ENCODE data around the gene TMUB1. TPM values are rescaled to one million over a fixed set of nuclear protein-coding genes. Genes with fewer than 3 reads are reported as not detected.

The TMUB1 gene
- total RNA-seq, 1 donor from 2014 or later = 40.3 TPM

- Histone ChIP-seq H3K27me3 (no peaks in the 10 kb centered on the region), H3K27ac (peak within 1 kb of the TSS; percentile 99), H3K4me1 (peaks cover 50% of the 10 kb centered on the region), H3K36me3 (no peaks in the 10 kb centered on the region), H3K4me3 (peak within 1 kb of the TSS; percentile 87 to 91), H3K9me3 (no peaks in the 10 kb centered on the region)
- DNase-seq (ENCODE audit: extremely low spot score in 2 of 2) = no peak
- intact Hi-C loops (cut with DNase I) = loop anchor here (10.0 kb wide), 1 partner anchor 177 kb away; the partner anchor contains the start of gene CHPF2
- no peak for TF ChIP-seq POLR2A (IDR thresholded peaks at IDR 0.05)
- no peak for TF ChIP-seq CTCF (IDR thresholded peaks at IDR 0.05)
- no peak for TF ChIP-seq POLR2AphosphoS5 (IDR thresholded peaks at IDR 0.05; ENCODE audit: insufficient read depth in 1 of 2, low read depth in 1 of 2)
Observed at GRCh38 chr7:151057506-151057988, 25.7 kb downstream of the TMUB1 start, which contains the start of gene CDK5. Gene CDK5, minus strand, starts transcription at chr7:151057897. Its CDS starts 49 bp downstream, at chr7:151057848.

- no peak for DNase-seq (ENCODE audit: extremely low spot score in 2 of 2)
- H3K4me1 ChIP-seq = peaks cover 44% of the 10 kb centered on the region
- no peaks in the 10 kb centered on the region for H3K36me3 ChIP-seq
- H3K4me3 ChIP-seq = peak overlapping the region; percentile 87 to 91
- TF ChIP-seq CTCF (IDR thresholded peaks at IDR 0.05) (no peak), POLR2A (IDR thresholded peaks at IDR 0.05) (no peak), POLR2AphosphoS5 (IDR thresholded peaks at IDR 0.05; ENCODE audit: insufficient read depth in 1 of 2, low read depth in 1 of 2) (no peak)
- no peaks in the 10 kb centered on the region for H3K9me3 ChIP-seq
- no peaks in the 10 kb centered on the region for H3K27me3 ChIP-seq
- peak overlapping the region; percentile 99 for H3K27ac ChIP-seq
- intact Hi-C loops (cut with DNase I) = loop anchor here (10.0 kb wide), 1 partner anchor 178 kb away; the partner anchor contains the start of gene CHPF2
Observed at GRCh38 chr7:151056666-151057505, 26.4 kb downstream of the TMUB1 start.

GRCh38 chr7:151056283-151056665 lies 27.0 kb downstream of the TMUB1 start:
- TF ChIP-seq CTCF (IDR thresholded peaks at IDR 0.05) (no peak), POLR2A (IDR thresholded peaks at IDR 0.05) (no peak), POLR2AphosphoS5 (IDR thresholded peaks at IDR 0.05; ENCODE audit: insufficient read depth in 1 of 2, low read depth in 1 of 2) (no peak)

GRCh38 chr7:151053751-151054150 lies 29.5 kb downstream of the TMUB1 start:
- Histone ChIP-seq H3K4me3 (no peak overlapping the region), H3K4me1 (peaks cover 30% of the 10 kb centered on the region), H3K36me3 (no peaks in the 10 kb centered on the region), H3K9me3 (no peaks in the 10 kb centered on the region), H3K27me3 (no peaks in the 10 kb centered on the region), H3K27ac (no peak overlapping the region)
- no peak for DNase-seq (ENCODE audit: extremely low spot score in 2 of 2)
- intact Hi-C loops (cut with DNase I) = loop anchor here (10.0 kb wide), 1 partner anchor 181 kb away; the partner anchor contains the start of gene CHPF2
- TF ChIP-seq POLR2AphosphoS5 (IDR thresholded peaks at IDR 0.05; ENCODE audit: insufficient read depth in 1 of 2, low read depth in 1 of 2) (no peak), CTCF (IDR thresholded peaks at IDR 0.05) (no peak), POLR2A (IDR thresholded peaks at IDR 0.05) (no peak)

More at GRCh38 chr7:151056283-151056665, 27.0 kb downstream of the TMUB1 start:
- Histone ChIP-seq H3K27ac (no peak overlapping the region), H3K4me3 (no peak overlapping the region), H3K36me3 (no peaks in the 10 kb centered on the region), H3K9me3 (no peaks in the 10 kb centered on the region), H3K27me3 (no peaks in the 10 kb centered on the region), H3K4me1 (peaks cover 42% of the 10 kb centered on the region)
- no peak for DNase-seq (ENCODE audit: extremely low spot score in 2 of 2)
- intact Hi-C loops (cut with DNase I) = loop anchor here (10.0 kb wide), 1 partner anchor 179 kb away; the partner anchor contains the start of gene CHPF2
